LNCaP clone FGC (cell line): Measurements from ENCODE around the gene RPA3.

ENCODE experiments used
- DNase-seq: peaks from one replicate; pipeline ENCODE4 v3.0.0-alpha.2; 2011; ENCODE audit warnings: low read depth
- H3K4me3 ChIP-seq: 2 replicates; pipeline ENCODE4 v1.5.1; 2011; ENCODE audit warnings: mild to moderate bottlenecking, low read depth, low read length, control low read depth
- CTCF ChIP-seq: IDR thresholded peaks from 2 replicates; pipeline ENCODE4 v1.5.1; 2012; ENCODE audit warnings: mild to moderate bottlenecking; ENCODE audit not compliant: control insufficient read depth, insufficient read depth; ENCODE audit errors: extremely low read depth

Gene RPA3

GRCh38 chr7:7718492-7718891 lies at the start of gene RPA3:
RPA3 (minus strand) TSS chr7:7718607; CDS start chr7:7640418, 78,189 bp downstream.
- H3K4me3 ChIP-seq, result no peak within 1 kb of the TSS
- DNase-seq, result no peak
- TF ChIP-seq CTCF, result no peak

- no peak overlapping the region for H3K4me3 ChIP-seq
- no peak for TF ChIP-seq CTCF
- no peak for DNase-seq
Measured at GRCh38 chr7:7766671-7767070, 48.3 kb upstream of the RPA3 start.

GRCh38 chr7:7765422-7765821 lies 47.0 kb upstream of the RPA3 start:
- DNase-seq, result peak; percentile 57
- TF ChIP-seq CTCF, result no peak
- no peak overlapping the region for H3K4me3 ChIP-seq

GRCh38 chr7:7764520-7765396 lies 46.4 kb upstream of the RPA3 start:
- no peak overlapping the region for H3K4me3 ChIP-seq
- no peak; the same call in 1 of the 2 replicates for TF ChIP-seq CTCF
- no peak for DNase-seq

- DNase-seq, result no peak
- no peak for TF ChIP-seq CTCF
- H3K4me3 ChIP-seq, result no peak overlapping the region
Measured at GRCh38 chr7:7761974-7762779, 43.8 kb upstream of the RPA3 start.

GRCh38 chr7:7761340-7761973 lies 43.0 kb upstream of the RPA3 start:
- peak; percentile 40 for TF ChIP-seq CTCF
- DNase-seq, result no peak
- no peak overlapping the region for H3K4me3 ChIP-seq
